ENCODE data around the gene NPHP1.
"Not testable (repeated sequence)": the region's sequence is repeated elsewhere in the genome, so short reads cannot be mapped to it uniquely, and the experiment has no call there.

The NPHP1 gene

GRCh38 chr2:110107092-110108079 lies 97.4 kb downstream of the NPHP1 start:
- peaks cover 2% of the 10 kb centered on the region for H3K36me3 Mint-ChIP-seq (ENCODE audit: low read depth)
- DNase-seq (no peak), ATAC-seq (no peak)
- no peak overlapping the region for H3K4me3 Mint-ChIP-seq
- peaks cover 11% of the 10 kb centered on the region for H3K9me3 Mint-ChIP-seq
- no peak overlapping the region for H3K27ac Mint-ChIP-seq
- H3K27me3 Mint-ChIP-seq, result peaks cover 63% of the 10 kb centered on the region
- peaks cover 11% of the 10 kb centered on the region for H3K4me1 Mint-ChIP-seq

- Mint-ChIP-seq H3K36me3 (ENCODE audit: low read depth) (peaks cover 2% of the 10 kb centered on the region), H3K27me3 (peaks cover 60% of the 10 kb centered on the region), H3K4me3 (no peak overlapping the region), H3K27ac (no peak overlapping the region), H3K9me3 (peaks cover 8% of the 10 kb centered on the region), H3K4me1 (peaks cover 15% of the 10 kb centered on the region)
- no peak for DNase-seq
- ATAC-seq, result no peak
Measured at GRCh38 chr2:110106642-110107041, 98.2 kb downstream of the NPHP1 start.

- Mint-ChIP-seq H3K27me3 (peaks cover 56% of the 10 kb centered on the region), H3K36me3 (ENCODE audit: low read depth) (peaks cover 2% of the 10 kb centered on the region), H3K9me3 (peaks cover 7% of the 10 kb centered on the region), H3K4me3 (no peak overlapping the region), H3K4me1 (peaks cover 23% of the 10 kb centered on the region), H3K27ac (no peak overlapping the region)
- DNase-seq (no peak), ATAC-seq (no peak)
Measured at GRCh38 chr2:110105608-110106467, 99.0 kb downstream of the NPHP1 start.

- Mint-ChIP-seq H3K9me3 (peaks cover under 1% of the 10 kb centered on the region), H3K4me3 (no peak overlapping the region), H3K27ac (no peak overlapping the region), H3K27me3 (peaks cover 51% of the 10 kb centered on the region), H3K36me3 (ENCODE audit: low read depth) (peaks cover 2% of the 10 kb centered on the region), H3K4me1 (peaks cover 23% of the 10 kb centered on the region)
- DNase-seq (no peak), ATAC-seq (no peak)
Measured at GRCh38 chr2:110105183-110105582, 99.6 kb downstream of the NPHP1 start.

- ATAC-seq (no peak), DNase-seq (no peak)
- H3K27me3 Mint-ChIP-seq, result peaks cover 44% of the 10 kb centered on the region
- no peak overlapping the region for H3K27ac Mint-ChIP-seq
- no peak overlapping the region for H3K4me3 Mint-ChIP-seq
- H3K4me1 Mint-ChIP-seq, result peaks cover 14% of the 10 kb centered on the region
- H3K36me3 Mint-ChIP-seq (ENCODE audit: low read depth), result peaks cover 2% of the 10 kb centered on the region
- H3K9me3 Mint-ChIP-seq, result no peaks in the 10 kb centered on the region
Measured at GRCh38 chr2:110104025-110104771, 100.6 kb downstream of the NPHP1 start.

GRCh38 chr2:110103061-110103961 lies 101.5 kb downstream of the NPHP1 start:
- ATAC-seq (no peak), DNase-seq (no peak)
- Mint-ChIP-seq H3K9me3 (no peaks in the 10 kb centered on the region), H3K27ac (no peak overlapping the region), H3K27me3 (peaks cover 38% of the 10 kb centered on the region), H3K4me3 (no peak overlapping the region), H3K4me1 (peaks cover 14% of the 10 kb centered on the region), H3K36me3 (ENCODE audit: low read depth) (peaks cover 2% of the 10 kb centered on the region)

- no peaks in the 10 kb centered on the region for H3K36me3 Mint-ChIP-seq (ENCODE audit: low read depth)
- peaks cover 27% of the 10 kb centered on the region for H3K27me3 Mint-ChIP-seq
- ATAC-seq (peak; percentile 17), DNase-seq (no peak)
- no peak overlapping the region for H3K27ac Mint-ChIP-seq
- H3K9me3 Mint-ChIP-seq, result no peaks in the 10 kb centered on the region
- no peak overlapping the region for H3K4me3 Mint-ChIP-seq
- peaks cover 14% of the 10 kb centered on the region for H3K4me1 Mint-ChIP-seq
Measured at GRCh38 chr2:110101901-110102803, 102.7 kb downstream of the NPHP1 start.

- peaks cover 14% of the 10 kb centered on the region for H3K4me1 Mint-ChIP-seq
- peak; percentile 49 for ATAC-seq
- no peaks in the 10 kb centered on the region for H3K9me3 Mint-ChIP-seq
- H3K4me3 Mint-ChIP-seq, result no peak overlapping the region
- H3K27me3 Mint-ChIP-seq, result peaks cover 23% of the 10 kb centered on the region
- no peak for DNase-seq
- no peak overlapping the region for H3K27ac Mint-ChIP-seq
- no peaks in the 10 kb centered on the region for H3K36me3 Mint-ChIP-seq (ENCODE audit: low read depth)
Measured at GRCh38 chr2:110101280-110101844, 103.5 kb downstream of the NPHP1 start.

GRCh38 chr2:110100880-110101279 lies 103.9 kb downstream of the NPHP1 start:
- H3K27ac Mint-ChIP-seq; ATAC-seq; H3K36me3 Mint-ChIP-seq (ENCODE audit: low read depth); H3K9me3 Mint-ChIP-seq; DNase-seq; H3K4me3 Mint-ChIP-seq: not testable (repeated sequence)
- Mint-ChIP-seq H3K4me1 (peaks cover 13% of the 10 kb centered on the region), H3K27me3 (peaks cover 20% of the 10 kb centered on the region)

- Mint-ChIP-seq H3K4me1 (peaks cover 11% of the 10 kb centered on the region), H3K27ac (no peak overlapping the region), H3K9me3 (no peaks in the 10 kb centered on the region), H3K27me3 (peaks cover 19% of the 10 kb centered on the region), H3K36me3 (ENCODE audit: low read depth) (no peaks in the 10 kb centered on the region), H3K4me3 (no peak overlapping the region)
- ATAC-seq, result no peak
- DNase-seq, result no peak
Measured at GRCh38 chr2:110100480-110100879, 104.3 kb downstream of the NPHP1 start.

GRCh38 chr2:110099471-110100225 lies 105.2 kb downstream of the NPHP1 start:
- H3K27me3 Mint-ChIP-seq, result peaks cover 10% of the 10 kb centered on the region
- H3K4me1 Mint-ChIP-seq, result peaks cover 11% of the 10 kb centered on the region
- no peak overlapping the region for H3K27ac Mint-ChIP-seq
- no peaks in the 10 kb centered on the region for H3K36me3 Mint-ChIP-seq (ENCODE audit: low read depth)
- DNase-seq, result no peak
- H3K9me3 Mint-ChIP-seq, result no peaks in the 10 kb centered on the region
- ATAC-seq, result no peak
- H3K4me3 Mint-ChIP-seq, result no peak overlapping the region

GRCh38 chr2:110099038-110099425 lies 105.8 kb downstream of the NPHP1 start:
- H3K36me3 Mint-ChIP-seq (ENCODE audit: low read depth), result no peaks in the 10 kb centered on the region
- no peak for DNase-seq
- no peaks in the 10 kb centered on the region for H3K9me3 Mint-ChIP-seq
- no peak for ATAC-seq
- H3K27ac Mint-ChIP-seq, result no peak overlapping the region
- H3K4me1 Mint-ChIP-seq, result peaks cover 11% of the 10 kb centered on the region
- H3K27me3 Mint-ChIP-seq, result peaks cover 7% of the 10 kb centered on the region
- H3K4me3 Mint-ChIP-seq, result no peak overlapping the region
